HepG2 (cell line): ENCODE measurements around the gene TMEM184C. TPM values are rescaled to one million over a fixed set of nuclear protein-coding genes. Genes with fewer than 3 reads are reported as not detected.

Experiments
- ATF4 ChIP-seq, 2 experiments: fragments of 450-650 bp in 1 of 2; sonication (generic) in 1 of 2; formaldehyde crosslinking; IDR thresholded peaks; 2 replicates each; pipeline versions ENCODE4 v1.5.0 to v1.8.0; 2020 to 2022; ENCODE audit warnings: mild to moderate bottlenecking in 1 of 2, missing genetic modification reagents in 1 of 2
- GATAD1 ChIP-seq: IDR thresholded peaks from 2 replicates; pipeline ENCODE4 v1.6.1; 2016; ENCODE audit warnings: missing genetic modification reagents, missing compliant biosample characterization
- GMEB1 ChIP-seq: sonication (generic); formaldehyde crosslinking; IDR thresholded peaks from 2 replicates; pipeline ENCODE4 v1.5.1; 2020; ENCODE audit warnings: missing genetic modification reagents, mild to moderate bottlenecking, borderline replicate concordance
- KDM3A ChIP-seq: IDR thresholded peaks from 2 replicates; pipeline ENCODE4 v1.6.1; 2018; ENCODE audit warnings: low read depth, missing compliant biosample characterization
- MATR3 ChIP-seq: sonication (generic); formaldehyde crosslinking; IDR thresholded peaks from 2 replicates; pipeline ENCODE4 v1.4.0; 2020; ENCODE audit warnings: missing genetic modification reagents
- MTERF4 ChIP-seq: sonication (generic); formaldehyde crosslinking; IDR thresholded peaks from 2 replicates; pipeline ENCODE4 v1.8.0; 2023; ENCODE audit warnings: mild to moderate bottlenecking, missing genetic modification reagents
- MXD3 ChIP-seq: IDR thresholded peaks from 2 replicates; pipeline ENCODE4 v1.6.1; 2016; ENCODE audit warnings: mild to moderate bottlenecking, missing biosample characterization, missing genetic modification reagents
- NR2C2 ChIP-seq: sonication (generic); formaldehyde crosslinking; IDR thresholded peaks from 2 replicates; pipeline ENCODE4 v1.4.0; 2020; ENCODE audit warnings: missing genetic modification reagents, mild to moderate bottlenecking, moderate library complexity, borderline replicate concordance
- THYN1 ChIP-seq: sonication (generic); formaldehyde crosslinking; IDR thresholded peaks from 2 replicates; pipeline ENCODE4 v1.8.1; 2023; ENCODE audit warnings: low read depth, mild to moderate bottlenecking, moderate library complexity, missing genetic modification reagents, borderline replicate concordance
- ZBTB42 ChIP-seq: sonication (generic); formaldehyde crosslinking; IDR thresholded peaks from 2 replicates; pipeline ENCODE4 v1.5.0; 2020; ENCODE audit warnings: mild to moderate bottlenecking, missing genetic modification reagents
- ZHX2 ChIP-seq, 2 experiments: sonication (generic) in 1 of 2; formaldehyde crosslinking in 1 of 2; IDR thresholded peaks; 2 replicates each; pipeline versions ENCODE4 v1.6.1 to v1.9.0; 2014 to 2022; ENCODE audit warnings: antibody characterized with exemption in 1 of 2, borderline replicate concordance in 1 of 2, inconsistent platforms in 1 of 2, low read depth in 1 of 2, missing genetic modification reagents in 1 of 2
- ZIK1 ChIP-seq: sonication (generic); formaldehyde crosslinking; IDR thresholded peaks from 2 replicates; pipeline ENCODE4 v1.5.0; 2020; ENCODE audit warnings: mild to moderate bottlenecking, low read depth, missing genetic modification reagents, borderline replicate concordance
- ZNF296 ChIP-seq: sonication (generic); formaldehyde crosslinking; conservative IDR thresholded peaks from 2 replicates; pipeline ENCODE4 v1.5.0; 2020; ENCODE audit warnings: mild to moderate bottlenecking, missing genetic modification reagents
- polyA plus RNA-seq, 8 experiments: library from polyadenylated mRNA; depleted of rRNA in 3 of 8; stranded (reverse) in 7 of 8; unstranded in 1 of 8; fragments of >200 nt; fragmentation: Illumina TruSeq in 4 of 8; extraction: Trizol in 4 of 8; gene quantifications; 2 replicates each; pipeline versions ENCODE4 v1.2.1 to v1.2.3, GENCODE V29; 2011 to 2016; ENCODE audit warnings: low read depth in 4 of 8, missing spikeins in 1 of 8, mixed read lengths in 1 of 8; ENCODE audit not compliant: insufficient read depth in 1 of 8
- total RNA-seq, 5 experiments: library from RNA; depleted of rRNA; stranded (reverse); fragments of >200 nt; fragmentation: Illumina TruSeq; extraction: Trizol; gene quantifications; 2 replicates each; pipeline ENCODE4 v1.2.3, GENCODE V29; 2016; ENCODE audit warnings: low read depth in 1 of 5

TMEM184C gene
- total and polyA plus RNA-seq, 2 of the 13 experiments (the other 11 are each of a cell fraction or from before 2014, with no cell fraction given) = 13.9 to 26.1 TPM

GRCh38 chr4:147683717-147684700 is 66.8 kb downstream of the TMEM184C start, which contains the start of gene PRMT9 (continued):
- peak; percentile 100 for TF ChIP-seq GMEB1
- no peak for TF ChIP-seq MTERF4 (CRISPR knock-in tag)
- TF ChIP-seq THYN1 (CRISPR knock-in tag) = no peak
- no peak for TF ChIP-seq MATR3
- peak in 1 of 2 experiments; percentile 49; a peak in 1 of 4 replicates for TF ChIP-seq ATF4 (CRISPR knock-in tag; IDR thresholded peaks at IDR 0.05)
- TF ChIP-seq GATAD1 = peak; percentile 96
- TF ChIP-seq ZNF296 (CRISPR knock-in tag) = 0 out of 2 replicates have a peak, but pooled peaks have one; percentile 23
- peak; percentile 88 for TF ChIP-seq MXD3 (CRISPR knock-in tag)
- peak; percentile 70 for TF ChIP-seq NR2C2 (CRISPR knock-in tag)
- 0 out of 2 replicates have a peak, but pooled peaks have one; percentile 32 for TF ChIP-seq ZIK1
- TF ChIP-seq KDM3A (CRISPR knock-in tag) = 0 out of 2 replicates have a peak, but pooled peaks have one; percentile 37
- TF ChIP-seq ZHX2 (IDR thresholded peaks at IDR 0.05; ENCODE audit: low read depth) = peak; percentile 99
- 0 out of 2 replicates have a peak, but pooled peaks have one; percentile 33 for TF ChIP-seq ZHX2 (CRISPR knock-in tag; IDR thresholded peaks at IDR 0.05; ENCODE audit: borderline replicate concordance)
- TF ChIP-seq ZBTB42 = no peak
